HG03159 (cell line): ENCODE results near the gene ACSS3.

ENCODE experiments used
- ATAC-seq: cut with Tn5 transposase; IDR thresholded peaks from one replicate; pipeline ENCODE4 v1.9.1; 2021; ENCODE audit warnings: mild to moderate bottlenecking, moderate library complexity; ENCODE audit not compliant: unreplicated experiment

Gene ACSS3

DNA sequence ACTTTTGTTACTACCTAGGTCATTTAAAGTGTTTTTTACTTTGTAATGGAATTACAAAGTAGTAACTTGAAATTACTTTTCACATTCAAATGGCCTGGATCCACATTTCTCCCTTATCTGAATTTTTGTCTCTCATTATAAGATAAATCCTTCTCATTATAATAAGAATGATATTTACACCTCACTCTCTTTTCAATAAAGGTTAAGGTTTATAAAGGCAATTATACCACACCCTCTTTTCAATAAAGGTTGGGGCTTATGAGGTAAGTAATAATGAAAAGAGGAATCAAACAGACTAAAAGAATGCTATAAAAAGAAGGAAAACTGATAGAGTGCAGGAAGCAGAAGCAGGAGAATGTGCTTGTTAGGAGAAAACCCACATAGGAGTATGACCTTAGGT, 210.8 kb downstream of the ACSS3 start:
- ATAC-seq = no peak

GRCh38 chr12:81294325-81295190, 216.7 kb downstream of the ACSS3 start:
- peak; percentile 69 for ATAC-seq

- ATAC-seq = no peak
Measured at GRCh38 chr12:81295251-81295650, 217.4 kb downstream of the ACSS3 start.

GRCh38 chr12:81296556-81297305, 218.9 kb downstream of the ACSS3 start:
- no peak for ATAC-seq

GRCh38 chr12:81297601-81298000, 219.7 kb downstream of the ACSS3 start:
- ATAC-seq = no peak

GRCh38 chr12:81300454-81300853, 222.6 kb downstream of the ACSS3 start:
- no peak for ATAC-seq

DNA sequence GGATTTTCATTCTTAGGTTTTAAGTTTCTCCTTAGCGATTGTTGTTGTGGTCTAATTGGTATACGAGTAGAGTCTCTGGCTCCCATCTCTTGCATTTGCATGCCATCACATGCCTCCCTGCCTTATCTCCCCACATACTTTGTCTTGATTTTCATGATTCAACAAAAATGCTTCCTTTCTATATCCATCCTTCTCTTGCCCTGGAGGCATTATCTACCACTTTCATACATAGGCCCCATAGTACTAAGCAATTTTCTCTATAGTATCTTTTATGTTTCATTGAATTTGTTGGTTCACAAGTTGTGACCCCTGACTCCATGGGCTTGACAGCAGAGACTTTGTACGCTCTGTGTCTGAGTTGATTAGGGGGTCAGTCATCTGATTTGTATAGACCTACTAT, 226.1 kb downstream of the ACSS3 start:
- ATAC-seq = no peak
